ENCODE data around the gene TLX2. TPM values are rescaled to one million over a fixed set of nuclear protein-coding genes. Genes with fewer than 3 reads are reported as not detected.

TLX2 gene
- total and polyA plus RNA-seq, 2 of the 13 experiments (the other 11 are each of a cell fraction or from before 2014, with no cell fraction given) = 0.05 to 0.20 TPM

- TF ChIP-seq EP300 (IDR thresholded peaks at IDR 0.05; ENCODE audit: low read depth in 2 of 2, low read length in 2 of 2) (peak in 1 of 2 experiments; percentile 73; a peak in 1 of 4 replicates), EP300 (CRISPR knock-in tag; IDR thresholded peaks at IDR 0.05; ENCODE audit: borderline replicate concordance) (peak; percentile 41; the same call in 1 of the 2 replicates), ZNF574 (CRISPR knock-in tag; IDR thresholded peaks at IDR 0.05) (peak; percentile 18; the same call in 1 of the 2 replicates), SNAPC2 (CRISPR knock-in tag; IDR thresholded peaks at IDR 0.05) (0 out of 2 replicates have a peak, but pooled peaks have one; percentile 23), SOX6 (IDR thresholded peaks at IDR 0.05) (no peak), SOX6 (CRISPR knock-in tag; IDR thresholded peaks at IDR 0.05) (peak; percentile 45; the same call in 1 of the 2 replicates), SMAD1 (CRISPR knock-in tag; IDR thresholded peaks at IDR 0.05; ENCODE audit: borderline replicate concordance, low read depth) (no peak), ZBTB33 (CRISPR knock-in tag; IDR thresholded peaks at IDR 0.05) (peak; percentile 73), XRCC5 (optimal IDR thresholded peaks at IDR 0.05; ENCODE audit: low read length) (no peak), FOSL2 (CRISPR knock-in tag; IDR thresholded peaks at IDR 0.05) (peak; percentile 40), NR2C2 (CRISPR knock-in tag; IDR thresholded peaks at IDR 0.05; ENCODE audit: borderline replicate concordance) (peak; percentile 65; the same call in 1 of the 2 replicates), JUND (CRISPR knock-in tag; IDR thresholded peaks at IDR 0.05) (peak; percentile 3; the same call in 1 of the 2 replicates), FOXP1 (IDR thresholded peaks at IDR 0.05) (no peak), FOXP1 (CRISPR knock-in tag; IDR thresholded peaks at IDR 0.05) (peak; percentile 74), TFE3 (CRISPR knock-in tag; IDR thresholded peaks at IDR 0.05) (0 out of 2 replicates have a peak, but pooled peaks have one; percentile 15), NR2F6 (IDR thresholded peaks at IDR 0.05) (peak; percentile 40; the same call in 1 of the 2 replicates), NR2F6 (CRISPR knock-in tag; IDR thresholded peaks at IDR 0.05) (0 out of 2 replicates have a peak, but pooled peaks have one; percentile 24), FOXA3 (CRISPR knock-in tag; IDR thresholded peaks at IDR 0.05) (peak; percentile 83), HHEX (CRISPR knock-in tag; IDR thresholded peaks at IDR 0.05) (no peak), THRA (CRISPR knock-in tag; IDR thresholded peaks at IDR 0.05; ENCODE audit: borderline replicate concordance) (peak; percentile 26; the same call in 1 of the 2 replicates), ZNF816 (CRISPR knock-in tag; IDR thresholded peaks at IDR 0.05; ENCODE audit: borderline replicate concordance) (no peak)
- TF ChIP-seq, protein P1, sequence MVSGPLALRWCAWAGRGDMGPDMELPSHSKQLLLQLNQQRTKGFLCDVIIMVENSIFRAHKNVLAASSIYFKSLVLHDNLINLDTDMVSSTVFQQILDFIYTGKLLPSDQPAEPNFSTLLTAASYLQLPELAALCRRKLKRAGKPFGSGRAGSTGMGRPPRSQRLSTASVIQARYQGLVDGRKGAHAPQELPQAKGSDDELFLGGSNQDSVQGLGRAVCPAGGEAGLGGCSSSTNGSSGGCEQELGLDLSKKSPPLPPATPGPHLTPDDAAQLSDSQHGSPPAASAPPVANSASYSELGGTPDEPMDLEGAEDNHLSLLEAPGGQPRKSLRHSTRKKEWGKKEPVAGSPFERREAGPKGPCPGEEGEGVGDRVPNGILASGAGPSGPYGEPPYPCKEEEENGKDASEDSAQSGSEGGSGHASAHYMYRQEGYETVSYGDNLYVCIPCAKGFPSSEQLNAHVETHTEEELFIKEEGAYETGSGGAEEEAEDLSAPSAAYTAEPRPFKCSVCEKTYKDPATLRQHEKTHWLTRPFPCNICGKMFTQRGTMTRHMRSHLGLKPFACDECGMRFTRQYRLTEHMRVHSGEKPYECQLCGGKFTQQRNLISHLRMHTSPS (CRISPR knock-in tag; IDR thresholded peaks at IDR 0.05; ENCODE audit: low read depth) = no peak
Observed at GRCh38 chr2:74486141-74486540, 28.1 kb upstream of the TLX2 start (continued).

Measured in HepG2 (cell line).